MG63 (cell line): ENCODE results near the gene AIDA. TPM values are rescaled to one million over a fixed set of nuclear protein-coding genes. Genes with fewer than 3 reads are reported as not detected.
A peak's percentile ranks its signal among the peaks of the same experiment; 100 is the strongest.
"Not testable (repeated sequence)": the region's sequence is repeated elsewhere in the genome, so short reads cannot be mapped to it uniquely, and the experiment has no call there.

ENCODE experiments used
- DNase-seq: peaks from one replicate; pipeline ENCODE4 v3.0.0-alpha.2; 2020
- H3K27me3 ChIP-seq: fragments of 250-450 bp; sonication (Bioruptor Pico); 2 replicates; pipeline ENCODE4 v1.5.1; 2020; ENCODE audit warnings: mild to moderate bottlenecking, moderate library complexity
- H3K36me3 ChIP-seq: fragments of 250-450 bp; sonication (Bioruptor Pico); 2 replicates; pipeline ENCODE4 v1.5.1; 2020; ENCODE audit warnings: mild to moderate bottlenecking, moderate library complexity
- H3K4me3 ChIP-seq: fragments of 250-450 bp; sonication (Bioruptor Pico); 2 replicates; pipeline ENCODE4 v1.5.1; 2020; ENCODE audit warnings: mild to moderate bottlenecking, moderate library complexity
- H3K9me3 ChIP-seq: fragments of 250-450 bp; sonication (Bioruptor Pico); 2 replicates; pipeline ENCODE4 v1.5.1; 2020; ENCODE audit warnings: mild to moderate bottlenecking, moderate library complexity
- total RNA-seq: library from RNA; depleted of rRNA; stranded (reverse); fragments of >200 nt; shearing (Covaris generic); gene quantifications from 2 replicates; pipeline ENCODE4 v1.2.3, GENCODE V29; 2014; ENCODE audit warnings: low replicate concordance

The AIDA gene
- total RNA-seq, 1 experiment from 2014 or later: 33.9 TPM

GRCh38 chr1:222730866-222731265, 18.6 kb upstream of the AIDA start:
- peaks cover 91% of the 10 kb centered on the region for H3K36me3 ChIP-seq

DNA sequence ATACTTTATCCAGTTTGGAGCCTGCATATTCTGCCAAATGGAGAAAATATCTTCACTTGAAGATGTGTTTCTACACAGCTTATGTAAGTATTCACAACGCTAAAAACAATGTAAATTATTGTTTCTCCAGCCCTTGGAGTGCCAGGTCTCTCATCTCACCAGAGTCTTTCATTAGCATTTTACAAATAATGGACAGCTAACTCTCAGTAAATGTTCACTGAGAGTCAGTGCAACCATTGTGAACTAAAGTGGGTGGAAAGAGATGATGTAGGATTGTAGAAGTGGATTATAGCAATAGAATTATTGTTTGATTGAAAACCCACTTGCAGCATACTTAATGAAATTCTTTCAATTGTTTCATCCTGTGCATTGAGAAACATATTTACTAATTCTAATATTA, 16.5 kb upstream of the AIDA start:
- Histone ChIP-seq H3K4me3 (no peak overlapping the region), H3K27me3 (no peaks in the 10 kb centered on the region), H3K36me3 (peaks cover 94% of the 10 kb centered on the region), H3K9me3 (no peaks in the 10 kb centered on the region)
- DNase-seq: no peak

More at GRCh38 chr1:222730866-222731265, 18.6 kb upstream of the AIDA start:
- no peak overlapping the region for H3K4me3 ChIP-seq
- no peaks in the 10 kb centered on the region for H3K9me3 ChIP-seq
- no peaks in the 10 kb centered on the region for H3K27me3 ChIP-seq
- DNase-seq: no peak

GRCh38 chr1:222716393-222716792, 4.1 kb upstream of the AIDA start:
- Histone ChIP-seq H3K9me3 (no peaks in the 10 kb centered on the region), H3K36me3 (peaks cover 57% of the 10 kb centered on the region), H3K4me3 (no peak overlapping the region), H3K27me3 (no peaks in the 10 kb centered on the region)
- no peak for DNase-seq

GRCh38 chr1:222713091-222713961, 1.0 kb upstream of the AIDA start:
- Histone ChIP-seq H3K27me3 (no peaks in the 10 kb centered on the region), H3K36me3 (peaks cover 51% of the 10 kb centered on the region), H3K4me3 (peak overlapping the region; percentile 83), H3K9me3 (no peaks in the 10 kb centered on the region)
- peak; percentile 94 for DNase-seq

DNA sequence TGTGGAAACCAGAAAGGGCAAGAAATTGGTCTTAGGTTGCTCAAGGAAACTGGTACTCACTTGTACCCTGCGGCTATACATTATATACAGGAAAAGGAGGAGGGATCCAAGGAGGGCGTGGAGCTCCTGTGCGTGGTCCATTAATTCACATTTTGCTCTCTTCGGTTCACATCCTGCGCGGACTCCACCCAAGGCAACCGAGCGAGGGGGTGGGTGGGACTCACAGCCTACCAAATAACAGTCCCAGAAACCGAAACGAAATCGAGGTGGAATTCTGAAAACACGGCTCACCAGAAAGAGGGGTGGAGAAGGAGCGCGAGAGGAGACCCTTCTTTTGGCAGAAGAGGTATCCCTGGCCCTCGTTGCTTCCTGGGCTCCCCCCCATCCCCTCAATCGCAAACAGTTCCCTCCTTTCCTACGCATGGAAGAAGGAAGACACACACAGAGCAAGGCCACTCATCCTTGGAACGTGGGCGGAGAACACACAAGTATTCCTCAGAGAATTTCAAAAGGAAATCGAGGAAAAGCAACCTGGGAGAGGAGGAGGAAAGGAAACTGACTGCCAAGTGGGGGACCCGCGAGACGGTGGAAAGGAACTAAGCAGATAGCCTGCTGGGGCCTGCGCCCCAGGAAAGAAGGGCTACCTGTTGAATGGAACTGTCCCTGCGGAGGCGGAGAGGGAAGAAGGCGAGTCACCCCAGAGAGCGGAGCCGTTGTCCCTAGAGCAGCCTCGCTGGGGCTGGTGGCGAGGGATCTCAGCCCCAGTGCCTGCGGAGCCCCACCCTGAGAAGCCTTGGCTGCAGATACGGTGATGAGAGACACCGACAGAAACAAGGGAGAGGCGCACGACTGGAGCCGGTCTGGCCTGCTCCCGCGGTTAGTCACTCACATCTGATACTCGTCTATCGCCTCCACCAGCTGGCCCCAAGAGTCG, 705 bp downstream of the AIDA start:
- H3K36me3 ChIP-seq: peaks cover 44% of the 10 kb centered on the region
- no peaks in the 10 kb centered on the region for H3K27me3 ChIP-seq
- H3K9me3 ChIP-seq: no peaks in the 10 kb centered on the region
- peak overlapping the region; percentile 83 for H3K4me3 ChIP-seq
- peak; percentile 85 for DNase-seq

- Histone ChIP-seq H3K27me3 (no peaks in the 10 kb centered on the region), H3K4me3 (no peak overlapping the region; the same call in 1 of the 2 replicates), H3K9me3 (peaks cover 3% of the 10 kb centered on the region; the same call in 1 of the 2 replicates), H3K36me3 (peaks cover 40% of the 10 kb centered on the region)
- no peak for DNase-seq
Observed at GRCh38 chr1:222709700-222710153, 2.6 kb downstream of the AIDA start.

DNA sequence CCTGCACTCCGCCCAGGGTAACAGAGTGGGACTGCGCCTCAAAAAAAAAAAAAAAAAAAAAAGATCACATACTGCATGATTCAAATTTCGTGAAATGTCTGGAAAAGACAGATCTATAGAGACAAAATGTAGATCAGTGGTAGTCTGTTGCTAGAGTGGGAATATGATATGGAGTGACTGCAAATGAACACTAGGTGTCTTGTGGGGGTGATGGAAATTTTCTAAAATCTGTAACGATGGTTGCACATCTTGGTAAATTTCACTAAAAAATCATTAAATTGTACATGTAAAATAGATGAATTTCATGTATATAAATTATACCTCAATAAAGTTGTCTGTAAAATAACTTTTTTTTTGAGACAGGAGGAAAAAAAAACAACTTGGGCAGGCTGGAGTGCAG, 5.5 kb downstream of the AIDA start:
- no peak for DNase-seq
- peaks cover 3% of the 10 kb centered on the region; the same call in 1 of the 2 replicates for H3K9me3 ChIP-seq
- peaks cover 65% of the 10 kb centered on the region for H3K36me3 ChIP-seq
- H3K4me3 ChIP-seq: no peak overlapping the region
- H3K27me3 ChIP-seq: no peaks in the 10 kb centered on the region

DNA sequence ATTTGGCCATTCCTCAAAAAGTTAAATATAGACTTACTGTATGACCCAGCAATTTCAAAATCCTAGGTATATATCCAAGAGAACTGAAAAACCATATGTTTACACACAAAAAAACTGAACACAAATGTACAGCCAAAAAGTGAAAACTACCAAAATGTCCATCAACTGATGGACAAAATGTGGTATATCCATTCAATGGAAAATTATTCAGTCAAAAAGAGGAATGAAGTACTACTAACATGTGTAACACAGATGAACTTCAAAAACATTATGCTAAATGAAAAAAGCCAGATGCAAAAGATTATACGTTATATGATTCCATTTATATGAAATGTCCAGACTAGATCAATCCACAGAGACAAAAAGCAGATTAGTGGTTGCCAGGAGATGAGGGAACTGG, 8.0 kb downstream of the AIDA start:
- Histone ChIP-seq H3K27me3 (no peaks in the 10 kb centered on the region), H3K36me3 (peaks cover 72% of the 10 kb centered on the region), H3K4me3 (no peak overlapping the region), H3K9me3 (peaks cover 3% of the 10 kb centered on the region; the same call in 1 of the 2 replicates)
- DNase-seq: no peak

DNA sequence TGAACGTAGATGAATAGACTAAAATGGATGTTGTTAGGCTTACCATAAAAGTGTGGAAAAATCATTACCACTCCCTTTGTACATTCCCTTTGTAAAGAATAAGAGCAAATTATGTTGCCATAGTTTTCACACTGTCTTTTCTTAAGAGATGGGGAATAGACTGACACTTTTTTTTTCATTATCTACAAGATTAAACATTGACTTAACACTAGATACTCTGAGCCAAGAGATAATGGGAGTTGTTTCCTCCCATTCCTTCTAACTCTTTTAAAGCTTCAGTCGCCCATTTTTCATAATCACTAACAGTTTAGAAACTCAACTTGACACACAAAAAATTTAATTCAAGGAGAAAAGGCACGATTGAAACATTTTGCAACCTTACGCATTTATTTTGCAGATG, 10.1 kb downstream of the AIDA start:
- H3K27me3 ChIP-seq: no peaks in the 10 kb centered on the region
- H3K36me3 ChIP-seq: peaks cover 63% of the 10 kb centered on the region
- H3K9me3 ChIP-seq: peaks cover 3% of the 10 kb centered on the region; the same call in 1 of the 2 replicates
- H3K4me3 ChIP-seq: no peak overlapping the region
- no peak for DNase-seq

- Histone ChIP-seq H3K27me3 (no peaks in the 10 kb centered on the region), H3K4me3 (no peak overlapping the region), H3K36me3 (peaks cover 46% of the 10 kb centered on the region), H3K9me3 (no peaks in the 10 kb centered on the region)
- DNase-seq: no peak
Observed at GRCh38 chr1:222697826-222698225, 14.5 kb downstream of the AIDA start.

- H3K36me3 ChIP-seq: peaks cover 45% of the 10 kb centered on the region
- no peak for DNase-seq
Observed at GRCh38 chr1:222697203-222697602, 15.1 kb downstream of the AIDA start.

DNA sequence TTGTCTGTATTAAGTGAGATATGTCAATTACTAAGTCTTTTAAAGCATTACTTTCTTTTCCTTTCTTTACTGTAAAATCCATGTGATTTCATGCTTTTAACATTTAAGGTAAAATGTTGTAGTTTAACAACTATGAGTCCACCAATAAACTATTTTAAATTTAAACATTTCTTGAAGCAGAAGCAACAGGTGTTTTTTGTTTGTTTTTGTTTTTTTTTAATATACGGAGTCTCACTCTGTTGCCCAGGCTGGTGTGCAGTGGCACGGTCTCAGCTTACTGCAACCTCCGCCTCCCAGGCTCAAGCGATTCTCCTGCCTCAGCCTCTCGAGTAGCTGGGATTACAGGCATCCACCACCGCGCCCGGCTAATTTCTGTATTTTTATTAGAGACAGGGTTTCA, 15.6 kb downstream of the AIDA start:
- no peaks in the 10 kb centered on the region for H3K27me3 ChIP-seq

More at GRCh38 chr1:222697203-222697602, 15.1 kb downstream of the AIDA start:
- no peak overlapping the region for H3K4me3 ChIP-seq
- no peaks in the 10 kb centered on the region for H3K27me3 ChIP-seq
- no peaks in the 10 kb centered on the region for H3K9me3 ChIP-seq

GRCh38 chr1:222694927-222695326, 17.4 kb downstream of the AIDA start:
- H3K36me3 ChIP-seq: peaks cover 35% of the 10 kb centered on the region
- no peak for DNase-seq
- H3K9me3 ChIP-seq: no peaks in the 10 kb centered on the region
- no peak overlapping the region for H3K4me3 ChIP-seq
- no peaks in the 10 kb centered on the region for H3K27me3 ChIP-seq

More for the DNA sequence above, 15.6 kb downstream of the AIDA start:
- H3K36me3 ChIP-seq: peaks cover 40% of the 10 kb centered on the region
- no peak for DNase-seq
- no peaks in the 10 kb centered on the region for H3K9me3 ChIP-seq
- no peak overlapping the region for H3K4me3 ChIP-seq

DNA sequence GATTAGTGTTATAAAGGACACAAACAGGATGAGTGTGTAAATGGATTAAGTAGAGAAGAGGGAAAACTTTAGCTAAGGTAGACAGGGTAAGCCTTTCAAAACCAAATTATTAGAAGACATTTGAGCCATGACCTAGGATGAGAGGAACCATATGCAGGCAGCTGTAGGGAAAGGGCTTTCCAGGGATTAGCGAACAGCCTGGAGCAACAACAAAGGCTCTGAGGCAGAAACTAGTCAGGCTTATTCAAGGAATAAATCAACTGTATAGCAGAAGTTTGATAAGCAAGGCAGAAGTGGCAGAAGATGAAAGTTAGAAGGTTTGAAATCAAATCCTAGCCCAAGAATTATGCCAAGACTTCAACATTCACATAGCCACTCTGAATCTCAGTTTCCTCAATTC, 21.3 kb downstream of the AIDA start:
- peaks cover 41% of the 10 kb centered on the region for H3K36me3 ChIP-seq
- no peaks in the 10 kb centered on the region for H3K9me3 ChIP-seq

GRCh38 chr1:222680080-222680479, 32.2 kb downstream of the AIDA start:
- Histone ChIP-seq H3K27me3 (no peaks in the 10 kb centered on the region), H3K36me3 (peaks cover 17% of the 10 kb centered on the region), H3K4me3 (no peak overlapping the region), H3K9me3 (no peaks in the 10 kb centered on the region)
- no peak for DNase-seq

More for the DNA sequence above, 21.3 kb downstream of the AIDA start:
- DNase-seq: no peak
- H3K4me3 ChIP-seq: no peak overlapping the region
- H3K27me3 ChIP-seq: no peaks in the 10 kb centered on the region

- no peaks in the 10 kb centered on the region for H3K9me3 ChIP-seq
- H3K27me3 ChIP-seq: no peaks in the 10 kb centered on the region
- no peak overlapping the region for H3K4me3 ChIP-seq
- no peak for DNase-seq
- H3K36me3 ChIP-seq: peaks cover 56% of the 10 kb centered on the region
Observed at GRCh38 chr1:222670110-222670509, 42.2 kb downstream of the AIDA start.

- H3K36me3 ChIP-seq: peaks cover 55% of the 10 kb centered on the region
- not testable (repeated sequence) for DNase-seq, H3K27me3 ChIP-seq, H3K4me3 ChIP-seq, H3K9me3 ChIP-seq
Observed at GRCh38 chr1:222669107-222669506, 43.2 kb downstream of the AIDA start.
